ENCODE data around the gene PCMT1.

PCMT1 gene

GRCh38 chr6:149756261-149756636 is 6.7 kb downstream of the PCMT1 start:
- TF ChIP-seq, protein P1, sequence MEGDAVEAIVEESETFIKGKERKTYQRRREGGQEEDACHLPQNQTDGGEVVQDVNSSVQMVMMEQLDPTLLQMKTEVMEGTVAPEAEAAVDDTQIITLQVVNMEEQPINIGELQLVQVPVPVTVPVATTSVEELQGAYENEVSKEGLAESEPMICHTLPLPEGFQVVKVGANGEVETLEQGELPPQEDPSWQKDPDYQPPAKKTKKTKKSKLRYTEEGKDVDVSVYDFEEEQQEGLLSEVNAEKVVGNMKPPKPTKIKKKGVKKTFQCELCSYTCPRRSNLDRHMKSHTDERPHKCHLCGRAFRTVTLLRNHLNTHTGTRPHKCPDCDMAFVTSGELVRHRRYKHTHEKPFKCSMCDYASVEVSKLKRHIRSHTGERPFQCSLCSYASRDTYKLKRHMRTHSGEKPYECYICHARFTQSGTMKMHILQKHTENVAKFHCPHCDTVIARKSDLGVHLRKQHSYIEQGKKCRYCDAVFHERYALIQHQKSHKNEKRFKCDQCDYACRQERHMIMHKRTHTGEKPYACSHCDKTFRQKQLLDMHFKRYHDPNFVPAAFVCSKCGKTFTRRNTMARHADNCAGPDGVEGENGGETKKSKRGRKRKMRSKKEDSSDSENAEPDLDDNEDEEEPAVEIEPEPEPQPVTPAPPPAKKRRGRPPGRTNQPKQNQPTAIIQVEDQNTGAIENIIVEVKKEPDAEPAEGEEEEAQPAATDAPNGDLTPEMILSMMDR (IDR thresholded peaks at IDR 0.05; ENCODE audit: low read length, missing control alignments) = no peak
- DNase-seq (ENCODE audit: low read depth) = no peak
- H3K4me3 ChIP-seq (replicated peaks; ENCODE audit: low read depth, low read length) = no peak overlapping the region

- DNase-seq (ENCODE audit: low read depth) = no peak
- TF ChIP-seq, protein P1 (IDR thresholded peaks at IDR 0.05; ENCODE audit: low read length, missing control alignments) = no peak
- H3K4me3 ChIP-seq (replicated peaks; ENCODE audit: low read depth, low read length) = no peak overlapping the region
Measured at GRCh38 chr6:149761438-149761837, 11.9 kb downstream of the PCMT1 start.

DNA sequence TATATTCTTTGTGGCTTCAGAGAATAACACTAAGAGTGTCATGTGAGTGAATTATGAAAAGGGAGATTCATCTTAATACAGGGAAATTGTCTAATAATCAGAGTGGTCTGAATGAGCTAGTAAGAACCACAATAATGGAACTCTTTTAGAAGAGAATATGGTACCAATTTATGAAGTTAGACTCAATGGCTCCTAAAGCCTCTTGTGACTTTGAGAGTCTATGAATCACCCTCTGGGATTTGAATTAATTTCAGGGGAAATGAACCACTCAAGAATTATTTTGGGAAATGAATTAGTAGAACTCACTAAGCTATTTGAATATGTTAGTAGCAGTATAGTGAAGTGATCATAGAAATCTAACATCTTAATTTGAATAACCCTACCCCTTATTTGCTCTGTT is 14.3 kb downstream of the PCMT1 start:
- TF ChIP-seq, protein P1 (IDR thresholded peaks at IDR 0.05; ENCODE audit: low read length, missing control alignments) = no peak
- H3K4me3 ChIP-seq (replicated peaks; ENCODE audit: low read depth, low read length) = no peak overlapping the region
- DNase-seq (ENCODE audit: low read depth) = no peak

GRCh38 chr6:149766156-149766769 is 16.7 kb downstream of the PCMT1 start:
- H3K4me3 ChIP-seq (replicated peaks; ENCODE audit: low read depth, low read length) = no peak overlapping the region
- DNase-seq (ENCODE audit: low read depth) = peak; percentile 94
- TF ChIP-seq, protein P1 (IDR thresholded peaks at IDR 0.05; ENCODE audit: low read length, missing control alignments) = no peak

DNA sequence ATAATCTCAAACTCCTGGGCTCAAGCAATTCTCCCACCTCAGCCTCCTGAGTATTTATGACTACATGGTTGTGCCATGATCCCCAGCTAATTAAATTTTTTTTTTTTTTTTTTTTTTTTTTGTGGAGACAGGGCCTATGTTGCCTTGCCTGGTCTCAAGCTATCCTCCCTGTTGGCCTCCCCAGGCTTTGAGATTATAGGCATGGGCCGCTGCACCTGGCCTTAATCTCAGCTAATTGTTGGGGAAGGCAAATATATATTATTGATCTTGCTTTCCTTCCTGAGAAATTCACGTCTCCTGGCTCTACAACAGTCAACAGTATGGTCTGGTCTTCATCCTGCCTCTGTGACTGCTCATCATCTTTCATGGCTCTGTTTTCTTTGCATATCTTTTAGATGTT is 20.1 kb downstream of the PCMT1 start:
- H3K4me3 ChIP-seq (replicated peaks; ENCODE audit: low read depth, low read length) = no peak overlapping the region
- no peak for DNase-seq (ENCODE audit: low read depth)
- TF ChIP-seq, protein P1 (IDR thresholded peaks at IDR 0.05; ENCODE audit: low read length, missing control alignments) = no peak

DNA sequence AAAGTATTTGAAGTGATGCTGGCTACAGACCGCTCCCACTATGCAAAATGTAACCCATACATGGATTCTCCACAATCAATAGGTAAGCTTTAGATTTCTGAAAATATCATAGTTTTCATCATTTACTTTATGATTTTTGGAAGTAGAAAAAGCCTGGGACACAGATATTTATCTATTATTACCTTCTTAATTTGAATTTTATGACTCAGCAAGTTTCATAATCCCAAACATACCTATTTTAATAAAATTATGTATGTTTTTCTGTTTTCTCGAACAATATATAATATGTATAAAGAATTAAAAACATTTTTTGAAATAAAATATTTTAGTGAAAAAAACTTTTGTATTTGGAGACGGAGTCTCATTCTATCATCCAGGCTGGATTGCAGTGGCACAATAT is 21.6 kb downstream of the PCMT1 start:
- DNase-seq (ENCODE audit: low read depth) = no peak
- TF ChIP-seq, protein P1 (IDR thresholded peaks at IDR 0.05; ENCODE audit: low read length, missing control alignments) = no peak
- no peak overlapping the region for H3K4me3 ChIP-seq (replicated peaks; ENCODE audit: low read depth, low read length)

- no peak overlapping the region for H3K4me3 ChIP-seq (replicated peaks; ENCODE audit: low read depth, low read length)
- DNase-seq (ENCODE audit: low read depth) = no peak
- TF ChIP-seq, protein P1 (IDR thresholded peaks at IDR 0.05; ENCODE audit: low read length, missing control alignments) = no peak
Measured at GRCh38 chr6:149771925-149772324, 22.4 kb downstream of the PCMT1 start.
